Gastrocnemius medialis (tissue), 4 donors: Measurements from ENCODE around the gene ATRAID.
A peak's percentile ranks its signal among the peaks of the same experiment; 100 is the strongest.

Experiments used
- CTCF ChIP-seq, 5 experiments: fragments of 450-650 bp in 3 of 5; fragments of 200-600 bp in 2 of 5; sonication (generic) in 2 of 5; IDR thresholded peaks in 4 of 5; conservative IDR thresholded peaks in 1 of 5; 1 replicate in 4 of 5; 2 replicates in 1 of 5; pipeline ENCODE4 v1.5.1; 2016 to 2019; ENCODE audit warnings: antibody characterized with exemption in 5 of 5, mild to moderate bottlenecking in 3 of 5, moderate library complexity in 3 of 5
- POLR2A ChIP-seq, 2 donors: fragments of 450-650 bp; IDR thresholded peaks; one replicate each; pipeline ENCODE4 v1.6.1; 2017; ENCODE audit warnings: antibody characterized with exemption in 2 of 2, mild to moderate bottlenecking in 2 of 2, moderate library complexity in 2 of 2

- peak; percentile 67 to 84 (median 79) for TF ChIP-seq CTCF (IDR thresholded peaks at IDR 0.05 in 4 of 5, conservative IDR thresholded peaks at IDR 0.05 in 1 of 5)
- no peak for TF ChIP-seq POLR2A (IDR thresholded peaks at IDR 0.05)
Observed at GRCh38 chr2:27249891-27250651, 38.2 kb downstream of the ATRAID start.
